Fibroblast of mammary gland (primary cell): ENCODE measurements around the gene PRODH2.

Source experiments
- DNase-seq: peaks from one replicate; pipeline ENCODE4 v3.0.0-alpha.2; 2010; ENCODE audit warnings: low read depth
- H3K4me3 ChIP-seq: 2 replicates; pipeline ENCODE4 v1.5.1; 2011; ENCODE audit warnings: low read depth, mild to moderate bottlenecking, low read length, moderate library complexity; ENCODE audit not compliant: control insufficient read depth
- CTCF ChIP-seq: conservative IDR thresholded peaks from 2 replicates; pipeline ENCODE4 v1.5.1; 2011; ENCODE audit warnings: low read depth, low read length, inconsistent platforms; ENCODE audit not compliant: control insufficient read depth, insufficient read depth

Gene PRODH2

GRCh38 chr19:35757749-35758608, 54.7 kb downstream of the PRODH2 start, which contains the start of gene PROSER3:
PROSER3 (plus strand) TSS chr19:35758176; CDS start chr19:35758216, 40 bp downstream.
- peak; percentile 100 for DNase-seq
- H3K4me3 ChIP-seq = peak within 1 kb of the TSS; percentile 84
- TF ChIP-seq CTCF = no peak

GRCh38 chr19:35757231-35757748, 55.4 kb downstream of the PRODH2 start:
- peak overlapping the region; percentile 78 for H3K4me3 ChIP-seq
- TF ChIP-seq CTCF = no peak
- peak; percentile 98 for DNase-seq

- TF ChIP-seq CTCF = no peak
- H3K4me3 ChIP-seq = peak within 1 kb of the TSS; percentile 78
- peak; percentile 84 for DNase-seq
These were observed 56.0 kb downstream of the PRODH2 start, which contains the start of gene HSPB6 for GRCh38 chr19:35756377-35757230. HSPB6 (minus strand) TSS chr19:35757029; CDS start chr19:35757008, 21 bp downstream.

DNA sequence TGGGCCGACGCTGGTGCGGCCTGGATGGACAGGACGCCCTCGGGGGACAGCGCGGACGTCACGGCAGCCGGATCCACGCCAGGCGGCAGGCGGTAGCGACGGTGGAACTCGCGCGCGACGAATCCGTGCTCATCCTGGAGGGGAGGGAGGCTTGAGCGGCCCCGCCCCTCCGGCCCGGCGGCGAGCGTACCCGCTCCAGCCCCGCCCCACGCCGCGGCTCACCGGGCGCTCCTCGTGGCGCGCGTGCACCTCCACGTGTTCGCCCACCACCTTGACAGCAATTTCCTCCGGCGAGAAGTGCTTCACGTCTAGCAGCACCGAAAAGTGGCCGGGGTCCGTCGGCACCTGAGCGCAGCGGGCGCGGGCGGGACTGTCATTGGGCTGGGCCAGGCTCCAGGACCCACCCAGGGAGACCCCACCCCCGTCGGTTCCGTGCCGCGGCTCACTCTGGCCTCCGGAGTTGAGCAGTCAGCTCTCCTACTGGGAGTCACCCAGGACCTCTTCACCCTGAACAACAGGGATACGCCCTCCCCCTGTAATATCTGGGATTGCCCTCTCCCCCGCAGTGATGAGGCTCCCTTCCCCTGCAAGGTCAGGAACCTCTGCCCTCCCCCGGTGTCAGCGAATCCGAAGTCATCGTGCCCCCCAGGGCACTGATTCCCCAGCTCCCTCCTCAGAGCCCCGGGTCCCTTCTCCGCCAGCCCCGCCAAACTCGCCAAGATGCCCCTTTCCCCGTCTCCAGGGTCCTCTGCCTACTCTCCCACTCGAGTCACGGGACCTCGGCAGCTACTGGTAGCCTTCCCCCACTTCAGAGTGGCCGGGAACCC, 56.9 kb downstream of the PRODH2 start:
- H3K4me3 ChIP-seq = peak overlapping the region; percentile 78
- DNase-seq = peak; percentile 88
- TF ChIP-seq CTCF = no peak

DNA sequence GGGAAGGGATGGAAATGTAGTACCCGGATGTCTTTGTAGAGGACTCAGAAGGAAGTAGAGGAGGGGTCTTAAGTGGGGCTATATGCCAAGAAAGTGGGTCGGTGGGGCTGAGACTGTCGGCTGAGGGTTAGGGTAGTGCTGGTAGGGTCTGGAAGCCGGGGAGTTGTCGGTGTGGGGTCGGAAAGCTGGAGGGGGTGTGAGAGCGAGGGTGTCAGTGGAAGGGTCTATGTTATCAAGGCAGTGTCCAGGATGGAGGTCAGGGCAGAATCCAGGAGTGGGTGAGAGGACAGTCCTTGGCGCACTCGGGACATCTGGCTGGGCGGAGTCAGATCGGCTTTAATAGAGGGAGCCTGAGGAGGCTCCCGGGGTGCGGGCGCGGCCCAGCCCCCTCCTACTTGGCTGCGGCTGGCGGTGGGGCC, 57.5 kb downstream of the PRODH2 start:
- TF ChIP-seq CTCF = no peak
- H3K4me3 ChIP-seq = peak overlapping the region; percentile 31
- DNase-seq = no peak
